SJSA1 (cell line): ENCODE measurements around the gene DLGAP1. TPM values are rescaled to one million over a fixed set of nuclear protein-coding genes. Genes with fewer than 3 reads are reported as not detected.

Experiments
- DNase-seq, 2 experiments: peaks; one replicate each; pipeline ENCODE4 v3.0.0-alpha.2; 2015 to 2020; ENCODE audit warnings: low spot score in 2 of 2, low read depth in 1 of 2
- H3K27ac ChIP-seq: fragments of 250-450 bp; sonication (Bioruptor Pico); 2 replicates; pipeline ENCODE4 v1.5.1; 2020; ENCODE audit warnings: mild to moderate bottlenecking, moderate library complexity
- H3K27me3 ChIP-seq: fragments of 250-450 bp; sonication (Bioruptor Pico); replicated peaks from 2 replicates; pipeline ENCODE4 v1.5.1; 2020; ENCODE audit warnings: mild to moderate bottlenecking, moderate library complexity
- H3K36me3 ChIP-seq: fragments of 250-450 bp; sonication (Bioruptor Pico); 2 replicates; pipeline ENCODE4 v1.5.1; 2020; ENCODE audit warnings: mild to moderate bottlenecking
- H3K4me1 ChIP-seq: fragments of 250-450 bp; sonication (Bioruptor Pico); replicated peaks from 2 replicates; pipeline ENCODE4 v1.6.1; 2021; ENCODE audit warnings: mild to moderate bottlenecking
- H3K4me3 ChIP-seq: fragments of 250-450 bp; sonication (Bioruptor Pico); 2 replicates; pipeline ENCODE4 v1.5.1; 2020; ENCODE audit warnings: mild to moderate bottlenecking
- H3K9me3 ChIP-seq: fragments of 250-450 bp; sonication (Bioruptor Pico); replicated peaks from 2 replicates; pipeline ENCODE4 v1.5.1; 2020; ENCODE audit warnings: mild to moderate bottlenecking
- total RNA-seq: library from RNA; depleted of rRNA; stranded (reverse); fragments of >200 nt; shearing (Covaris generic); gene quantifications from 2 replicates; pipeline ENCODE4 v1.2.3, GENCODE V29; 2014

The DLGAP1 gene
- total RNA-seq, 1 experiment from 2014 or later: not detected

- no peaks in the 10 kb centered on the region for H3K36me3 ChIP-seq
- DNase-seq: no peak
- no peak overlapping the region for H3K4me3 ChIP-seq
- H3K27ac ChIP-seq: no peak overlapping the region
- H3K27me3 ChIP-seq: no peaks in the 10 kb centered on the region
- H3K4me1 ChIP-seq: peaks cover 37% of the 10 kb centered on the region
- no peaks in the 10 kb centered on the region for H3K9me3 ChIP-seq
These were observed 941.6 kb downstream of the DLGAP1 start for GRCh38 chr18:3513481-3513880.

DNA sequence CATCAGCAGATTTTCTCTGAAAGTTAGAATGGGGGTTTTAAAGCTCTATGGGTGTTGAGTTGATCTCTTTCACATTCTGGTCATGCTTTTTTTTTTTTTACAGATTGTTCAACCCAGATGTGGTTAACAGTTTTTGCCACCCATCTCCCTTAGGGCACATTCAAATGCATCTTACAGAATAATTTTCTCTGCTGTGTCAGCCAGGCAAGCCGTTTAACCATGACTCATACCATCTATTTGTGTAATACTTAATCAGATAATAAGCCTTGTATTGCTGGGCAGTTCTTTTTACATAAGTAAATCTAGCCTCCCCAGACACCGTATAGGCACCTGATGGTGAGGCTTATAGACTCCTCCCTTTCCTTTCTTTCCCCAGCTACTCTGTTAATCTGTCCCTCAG, 943.1 kb downstream of the DLGAP1 start:
- Histone ChIP-seq H3K4me1 (peaks cover 39% of the 10 kb centered on the region), H3K27me3 (no peaks in the 10 kb centered on the region), H3K27ac (peak overlapping the region; percentile 47), H3K36me3 (no peaks in the 10 kb centered on the region), H3K4me3 (no peak overlapping the region), H3K9me3 (no peaks in the 10 kb centered on the region)
- DNase-seq: peak; percentile 60 to 83

- Histone ChIP-seq H3K27me3 (no peaks in the 10 kb centered on the region), H3K9me3 (no peaks in the 10 kb centered on the region), H3K4me1 (peaks cover 39% of the 10 kb centered on the region), H3K36me3 (no peaks in the 10 kb centered on the region), H3K27ac (no peak overlapping the region), H3K4me3 (no peak overlapping the region)
- no peak for DNase-seq
These were observed 944.2 kb downstream of the DLGAP1 start for GRCh38 chr18:3510896-3511295.

DNA sequence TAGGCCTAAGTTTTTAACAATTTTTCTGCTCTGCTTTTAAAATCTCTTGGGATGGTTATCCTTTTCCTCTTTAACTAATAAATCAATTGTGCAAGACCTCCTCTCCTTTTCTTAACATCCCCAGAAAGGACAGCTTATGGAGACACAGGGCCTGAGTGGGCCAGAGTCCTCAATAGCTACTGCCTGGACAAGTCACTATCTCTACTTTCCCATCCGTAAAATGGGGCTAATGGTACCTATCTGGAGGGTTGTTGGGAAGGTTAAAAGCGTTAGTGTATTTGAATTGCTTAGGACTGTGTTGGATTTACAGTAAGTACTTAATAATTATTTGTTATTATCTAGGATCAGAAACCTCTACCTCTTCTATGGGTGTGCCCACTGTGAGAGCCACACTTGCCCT, 945.1 kb downstream of the DLGAP1 start:
- Histone ChIP-seq H3K36me3 (no peaks in the 10 kb centered on the region), H3K4me1 (peaks cover 39% of the 10 kb centered on the region), H3K27ac (no peak overlapping the region), H3K4me3 (no peak overlapping the region), H3K27me3 (no peaks in the 10 kb centered on the region), H3K9me3 (no peaks in the 10 kb centered on the region)
- no peak for DNase-seq

- peak overlapping the region; percentile 14; the same call in 1 of the 2 replicates for H3K27ac ChIP-seq
- no peaks in the 10 kb centered on the region for H3K27me3 ChIP-seq
- peak in 1 of 2 experiments; percentile 27 for DNase-seq
- peaks cover 32% of the 10 kb centered on the region for H3K4me1 ChIP-seq
- H3K4me3 ChIP-seq: no peak overlapping the region
- no peaks in the 10 kb centered on the region for H3K9me3 ChIP-seq
- H3K36me3 ChIP-seq: no peaks in the 10 kb centered on the region
These were observed 946.2 kb downstream of the DLGAP1 start for GRCh38 chr18:3508576-3509549.

GRCh38 chr18:3504637-3505036, 950.5 kb downstream of the DLGAP1 start:
- Histone ChIP-seq H3K4me3 (no peak overlapping the region), H3K27me3 (no peaks in the 10 kb centered on the region), H3K36me3 (no peaks in the 10 kb centered on the region), H3K9me3 (no peaks in the 10 kb centered on the region), H3K4me1 (peaks cover 21% of the 10 kb centered on the region), H3K27ac (no peak overlapping the region)
- DNase-seq: no peak

DNA sequence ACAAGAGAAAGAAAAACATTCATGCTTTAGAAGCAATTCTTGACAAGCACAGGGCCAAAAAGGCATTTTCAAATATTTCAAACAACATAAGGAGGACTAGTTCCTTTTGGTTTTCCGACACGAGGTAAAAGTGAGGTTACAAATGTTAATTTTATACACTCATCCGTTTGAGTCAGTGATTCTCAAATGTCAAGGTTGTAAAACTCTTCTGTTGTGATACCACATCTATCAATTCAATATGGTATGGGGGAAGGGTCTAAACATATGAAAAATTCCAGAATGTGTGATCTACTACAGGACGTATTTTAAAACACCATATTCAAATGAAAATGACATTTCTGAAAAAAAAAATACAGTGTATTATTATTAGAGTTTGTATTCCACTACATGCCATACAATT, 952.5 kb downstream of the DLGAP1 start:
- Histone ChIP-seq H3K9me3 (no peaks in the 10 kb centered on the region), H3K4me1 (peaks cover 16% of the 10 kb centered on the region), H3K27me3 (no peaks in the 10 kb centered on the region), H3K4me3 (no peak overlapping the region), H3K27ac (no peak overlapping the region), H3K36me3 (no peaks in the 10 kb centered on the region)
- DNase-seq: no peak

GRCh38 chr18:3500016-3500415, 955.1 kb downstream of the DLGAP1 start:
- DNase-seq: peak in 1 of 2 experiments; percentile 46
- H3K27ac ChIP-seq: peak overlapping the region; percentile 34; the same call in 1 of the 2 replicates
- H3K4me3 ChIP-seq: no peak overlapping the region
- H3K36me3 ChIP-seq: no peaks in the 10 kb centered on the region
- peaks cover 16% of the 10 kb centered on the region for H3K4me1 ChIP-seq
- no peaks in the 10 kb centered on the region for H3K9me3 ChIP-seq
- no peaks in the 10 kb centered on the region for H3K27me3 ChIP-seq

- peak overlapping the region; percentile 32; the same call in 1 of the 2 replicates for H3K4me3 ChIP-seq
- no peaks in the 10 kb centered on the region for H3K9me3 ChIP-seq
- H3K36me3 ChIP-seq: no peaks in the 10 kb centered on the region
- H3K27ac ChIP-seq: no peak overlapping the region
- DNase-seq: no peak
- no peaks in the 10 kb centered on the region for H3K27me3 ChIP-seq
- peaks cover 16% of the 10 kb centered on the region for H3K4me1 ChIP-seq
These were observed 955.6 kb downstream of the DLGAP1 start for GRCh38 chr18:3499501-3499900.

- Histone ChIP-seq H3K4me1 (peaks cover 16% of the 10 kb centered on the region), H3K36me3 (no peaks in the 10 kb centered on the region), H3K4me3 (peak overlapping the region; percentile 32), H3K9me3 (no peaks in the 10 kb centered on the region), H3K27ac (no peak overlapping the region), H3K27me3 (no peaks in the 10 kb centered on the region)
- DNase-seq: peak in 1 of 2 experiments; percentile 44
These were observed 956.2 kb downstream of the DLGAP1 start for GRCh38 chr18:3498698-3499471.

DNA sequence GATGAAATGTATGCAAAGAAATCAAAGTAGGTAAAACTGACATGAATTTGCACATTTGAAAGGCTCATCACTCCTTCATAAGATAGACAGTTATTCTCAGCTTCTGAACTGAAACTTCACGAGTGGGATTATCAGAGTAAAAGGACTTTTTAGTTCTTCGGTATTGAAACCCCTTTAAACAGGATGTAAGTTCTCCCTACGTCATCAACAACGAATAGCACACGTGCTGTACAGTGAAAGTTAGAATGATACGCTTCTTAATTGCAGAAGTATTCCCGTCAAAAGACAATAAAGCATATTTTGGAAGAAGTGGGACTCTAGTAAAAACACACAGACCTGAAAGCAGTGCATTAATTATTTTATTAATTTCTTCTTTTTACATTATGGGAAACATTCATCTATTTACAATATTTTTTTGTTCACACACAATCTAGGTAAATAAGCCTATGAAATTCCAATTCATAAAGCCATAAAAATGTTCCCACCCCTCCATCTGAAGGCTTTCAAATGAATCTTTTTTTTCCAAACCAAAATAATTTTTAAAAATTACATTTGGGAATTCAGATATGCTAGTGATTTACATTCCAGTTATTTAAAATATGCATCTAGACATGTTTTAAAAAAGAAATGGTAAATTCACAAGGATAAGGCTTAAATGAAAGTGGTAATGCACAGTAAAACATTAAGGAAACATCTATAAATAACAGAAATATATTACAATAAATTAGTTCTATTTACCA, 959.2 kb downstream of the DLGAP1 start:
- Histone ChIP-seq H3K4me1 (peaks cover 16% of the 10 kb centered on the region), H3K36me3 (no peaks in the 10 kb centered on the region), H3K27ac (no peak overlapping the region), H3K4me3 (no peak overlapping the region), H3K27me3 (no peaks in the 10 kb centered on the region), H3K9me3 (no peaks in the 10 kb centered on the region)
- DNase-seq: no peak

GRCh38 chr18:3494569-3494968, 960.5 kb downstream of the DLGAP1 start:
- no peak overlapping the region for H3K27ac ChIP-seq
- no peaks in the 10 kb centered on the region for H3K9me3 ChIP-seq
- no peak overlapping the region for H3K4me3 ChIP-seq
- peaks cover 5% of the 10 kb centered on the region for H3K4me1 ChIP-seq
- DNase-seq: no peak
- H3K27me3 ChIP-seq: no peaks in the 10 kb centered on the region
- no peaks in the 10 kb centered on the region for H3K36me3 ChIP-seq

- H3K9me3 ChIP-seq: no peaks in the 10 kb centered on the region
- DNase-seq: no peak
- H3K36me3 ChIP-seq: no peaks in the 10 kb centered on the region
- no peak overlapping the region for H3K4me3 ChIP-seq
- H3K27ac ChIP-seq: no peak overlapping the region
- H3K27me3 ChIP-seq: no peaks in the 10 kb centered on the region
- peaks cover 2% of the 10 kb centered on the region for H3K4me1 ChIP-seq
These were observed 960.9 kb downstream of the DLGAP1 start for GRCh38 chr18:3494245-3494526.
